A673 (cell line): ENCODE results near the gene WDCP. TPM values are rescaled to one million over a fixed set of nuclear protein-coding genes. Genes with fewer than 3 reads are reported as not detected.
"Not testable (repeated sequence)": the region's sequence is repeated elsewhere in the genome, so short reads cannot be mapped to it uniquely, and the experiment has no call there.

Source experiments
- Bru-seq: library from RNA; stranded (reverse); fragments of 400-500 nt; gene quantifications from one replicate; lab custom pipeline; 2021; lab: Mats Ljungman, UMichigan
- BruChase-seq, 2 experiments: library from RNA; stranded (reverse); fragments of 400-500 nt; gene quantifications; one replicate each; lab custom pipeline; 2021; lab: Mats Ljungman, UMichigan
- BruUV-seq: library from RNA; stranded (reverse); fragments of 400-500 nt; replicated peaks from 2 replicates; lab custom pipeline; 2021; lab: Mats Ljungman, UMichigan
- CTCF ChIA-PET: fragments of 300-600 bp; sonication (Branson Sonifier 250); formaldehyde crosslinking; loops from one replicate; lab custom pipeline; 2022; ENCODE audit warnings: antibody characterized with exemption; lab: Charles Lee
- POLR2A ChIA-PET: fragments of 300-600 bp; sonication (Branson Sonifier 250); formaldehyde crosslinking; loops from one replicate; lab custom pipeline; 2022; ENCODE audit warnings: antibody characterized with exemption; ENCODE audit not compliant: low non-redundant PET; lab: Charles Lee
- DNase-seq: peaks from one replicate; pipeline ENCODE4 v3.0.0-alpha.2; 2015; ENCODE audit warnings: low spot score
- H3K27ac ChIP-seq: fragments of 200-600 bp; sonication (generic); 2 replicates; pipeline ENCODE4 v1.5.1; 2016; ENCODE audit warnings: mixed run types, low read depth, mild to moderate bottlenecking, mixed read lengths, antibody characterized with exemption, low read length; ENCODE audit not compliant: poor library complexity, severe bottlenecking
- H3K27me3 ChIP-seq: fragments of 200-600 bp; sonication (generic); replicated peaks from 2 replicates; pipeline ENCODE4 v1.6.1; 2017; ENCODE audit warnings: mixed run types, low read depth, mild to moderate bottlenecking, mixed read lengths, antibody characterized with exemption, low read length; ENCODE audit not compliant: insufficient read depth, poor library complexity
- H3K36me3 ChIP-seq: fragments of 200-600 bp; sonication (generic); 2 replicates; pipeline ENCODE4 v1.6.1; 2016; ENCODE audit warnings: mixed run types, mild to moderate bottlenecking, mixed read lengths, antibody characterized with exemption, low read length; ENCODE audit not compliant: insufficient read depth, poor library complexity, severe bottlenecking
- H3K4me1 ChIP-seq: fragments of 200-600 bp; sonication (generic); 2 replicates; pipeline ENCODE4 v1.6.1; 2017; ENCODE audit warnings: mixed run types, mild to moderate bottlenecking, mixed read lengths, antibody characterized with exemption, low read length; ENCODE audit not compliant: insufficient read depth, poor library complexity, severe bottlenecking
- H3K4me3 ChIP-seq: fragments of 200-600 bp; sonication (generic); 2 replicates; pipeline ENCODE4 v1.5.1; 2016; ENCODE audit warnings: low read depth, mixed run types, mild to moderate bottlenecking, mixed read lengths, low read length; ENCODE audit not compliant: poor library complexity, severe bottlenecking
- H3K9me3 ChIP-seq: fragments of 200-600 bp; sonication (generic); 2 replicates; pipeline ENCODE4 v1.6.1; 2016; ENCODE audit warnings: mixed run types, low read depth, mild to moderate bottlenecking, mixed read lengths, antibody characterized with exemption, low read length; ENCODE audit not compliant: poor library complexity, severe bottlenecking
- CTCF ChIP-seq: fragments of 300-800, 200-600 bp; sonication (generic); conservative IDR thresholded peaks from 2 replicates; pipeline ENCODE4 v1.5.1; 2017; ENCODE audit warnings: low read depth, mild to moderate bottlenecking, antibody characterized with exemption, low read length, moderate library complexity, mixed read lengths
- EZH2 ChIP-seq: fragments of 200-600 bp; sonication (generic); IDR thresholded peaks from 2 replicates; pipeline ENCODE4 v1.6.1; 2017; ENCODE audit warnings: borderline replicate concordance, low read depth, mild to moderate bottlenecking, mixed read lengths, antibody characterized with exemption, low read length; ENCODE audit not compliant: poor library complexity, severe bottlenecking
- intact Hi-C: fragments of 100-400 bp; cut with micrococcal nuclease; formaldehyde crosslinking; loops from one replicate; pipeline ENCODE4 v1.10.0; 2022; ENCODE audit not compliant: unreplicated experiment
- long read RNA-seq: library from polyadenylated mRNA; stranded (forward); transcript quantifications from one replicate; pipeline ENCODE4 v2.0.0, GENCODE V29; 2022
- total RNA-seq: library from RNA; stranded (reverse); gene quantifications from 2 replicates; pipeline ENCODE4 v1.2.3, GENCODE V29; 2021

Gene WDCP
- 26.6 and 30.8 TPM in 2 replicates for total RNA-seq
- percentile 70 among the genes with signal in this experiment for Bru-seq, nascent RNA
- percentile 83 among the genes with signal in this experiment for BruChase-seq, experiment 1, labeled RNA remaining after a 2-hour chase
- percentile 60 among the genes with signal in this experiment for BruChase-seq, experiment 2, labeled RNA remaining after a 6-hour chase
- long read RNA-seq, transcript WDCP-201 (4 exons, 3,817 nt) = major isoform, 20 of 24 reads
- long read RNA-seq, partial matches to known transcripts = 4 of 24 reads
- long read RNA-seq, other reads (novel, unspliced or antisense) = 0 of 24 reads

- DNase-seq = peak; percentile 99
- Histone ChIP-seq H3K4me3 (peak within 1 kb of the TSS; percentile 81), H3K27ac (peak within 1 kb of the TSS; percentile 62), H3K36me3 (no peaks in the 10 kb centered on the region), H3K27me3 (no peaks in the 10 kb centered on the region), H3K4me1 (peaks cover 17% of the 10 kb centered on the region), H3K9me3 (no peaks in the 10 kb centered on the region)
- intact Hi-C loops = no loop called here
- BruUV-seq = TSS peak; percentile 72
- POLR2A ChIA-PET = interaction anchor here (0.6 kb wide), 1 partner anchor 23 kb away, joined by 3 read pairs; no protein-coding TSS in a partner anchor
- CTCF ChIA-PET = interaction anchor here (1.5 kb wide), 1 partner anchor 37 kb away, joined by 9 read pairs; the partner anchor contains the start of gene TP53I3
- TF ChIP-seq EZH2 (no peak), CTCF (no peak)
Measured at GRCh38 chr2:24046930-24047702, at the start of gene WDCP. Gene WDCP (minus strand): TSS chr2:24047391. CDS start chr2:24039494, 7,897 bp downstream.

GRCh38 chr2:24095171-24095677, 48.0 kb upstream of the WDCP start:
- BruUV-seq, H3K27me3 ChIP-seq, H3K9me3 ChIP-seq, H3K4me1 ChIP-seq, H3K36me3 ChIP-seq, CTCF ChIA-PET, POLR2A ChIA-PET, H3K4me3 ChIP-seq, DNase-seq, H3K27ac ChIP-seq, intact Hi-C loops: not testable (repeated sequence)

- H3K4me3 ChIP-seq, CTCF ChIA-PET, H3K27me3 ChIP-seq, POLR2A ChIA-PET, BruUV-seq, H3K4me1 ChIP-seq, H3K9me3 ChIP-seq, intact Hi-C loops, H3K27ac ChIP-seq, DNase-seq, H3K36me3 ChIP-seq: not testable (repeated sequence)
Measured at GRCh38 chr2:24093270-24093669, 46.1 kb upstream of the WDCP start.

- no peaks in the 10 kb centered on the region for H3K9me3 ChIP-seq
- TF ChIP-seq EZH2 = no peak
- TF ChIP-seq CTCF = no peak
- no peak overlapping the region for H3K27ac ChIP-seq
- DNase-seq = no peak
- BruUV-seq = no TSS peak
- no peak overlapping the region for H3K4me3 ChIP-seq
- peaks cover 2% of the 10 kb centered on the region for H3K4me1 ChIP-seq
- ChIA-PET POLR2A (no interaction called here), CTCF (no interaction called here)
- H3K36me3 ChIP-seq = no peaks in the 10 kb centered on the region
- intact Hi-C loops = no loop called here
- no peaks in the 10 kb centered on the region for H3K27me3 ChIP-seq
Measured at GRCh38 chr2:24088821-24089359, 41.7 kb upstream of the WDCP start.
